ENCODE measurements around the gene ABLIM3.

The ABLIM3 gene

DNA sequence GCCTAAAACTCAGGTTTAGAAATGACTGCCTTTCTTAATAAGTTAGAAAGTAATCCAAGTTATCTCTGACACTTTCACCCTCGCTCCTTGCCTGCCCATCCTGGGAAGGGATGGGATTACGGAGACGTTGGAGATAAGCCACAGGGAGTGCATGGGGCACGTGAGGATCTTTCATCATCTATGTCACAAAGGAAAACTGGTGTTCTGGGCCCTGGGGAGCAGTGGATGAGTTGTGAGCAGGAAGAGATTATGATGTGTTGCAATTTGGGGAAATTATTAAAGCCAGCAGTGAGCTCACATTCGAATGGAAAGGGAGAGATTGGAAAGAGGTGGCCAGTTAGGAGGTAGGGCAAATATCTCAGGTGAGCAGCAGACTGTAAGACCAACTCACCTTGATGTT lies 143.2 kb downstream of the ABLIM3 start:
- no peak for DNase-seq

DNA sequence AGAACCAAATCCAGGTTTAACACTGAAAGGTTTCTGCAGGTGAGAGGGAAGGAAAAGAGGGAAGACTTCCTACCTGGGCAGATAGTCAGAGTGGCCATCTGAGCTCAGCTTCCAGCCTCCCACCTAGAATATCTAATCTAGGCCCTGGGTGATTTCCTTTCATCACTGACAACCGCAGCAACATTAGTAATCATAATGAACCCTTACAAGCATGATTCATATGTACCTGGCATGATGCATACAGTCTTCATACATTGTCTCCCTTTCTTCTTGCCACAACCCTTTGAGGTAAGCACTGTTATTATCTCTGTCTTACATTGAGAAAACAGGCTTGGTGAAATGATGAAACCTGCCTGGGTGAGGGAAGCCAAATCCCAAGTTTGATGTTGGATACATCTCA lies 143.9 kb downstream of the ABLIM3 start:
- DNase-seq: no peak

DNA sequence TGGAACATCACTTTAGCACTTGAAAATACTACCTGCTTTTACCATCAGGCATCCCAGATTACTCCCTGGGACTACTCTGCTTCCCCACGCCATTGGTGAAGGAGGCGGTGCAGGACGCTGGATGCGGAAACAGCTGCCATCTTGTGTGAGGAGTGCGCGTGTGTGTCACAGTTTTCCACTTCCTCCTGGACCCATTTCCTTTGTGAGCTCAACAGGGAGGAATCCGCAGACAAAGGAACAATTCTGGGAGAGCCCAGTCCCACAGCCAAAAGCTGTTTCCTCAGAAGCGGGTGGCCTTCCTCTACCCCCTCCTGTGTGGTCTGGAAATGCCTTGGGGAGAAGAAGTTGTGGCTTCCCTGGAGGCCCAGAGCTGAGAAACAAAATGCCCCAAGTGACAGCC lies 147.1 kb downstream of the ABLIM3 start:
- no peak for DNase-seq

DNA sequence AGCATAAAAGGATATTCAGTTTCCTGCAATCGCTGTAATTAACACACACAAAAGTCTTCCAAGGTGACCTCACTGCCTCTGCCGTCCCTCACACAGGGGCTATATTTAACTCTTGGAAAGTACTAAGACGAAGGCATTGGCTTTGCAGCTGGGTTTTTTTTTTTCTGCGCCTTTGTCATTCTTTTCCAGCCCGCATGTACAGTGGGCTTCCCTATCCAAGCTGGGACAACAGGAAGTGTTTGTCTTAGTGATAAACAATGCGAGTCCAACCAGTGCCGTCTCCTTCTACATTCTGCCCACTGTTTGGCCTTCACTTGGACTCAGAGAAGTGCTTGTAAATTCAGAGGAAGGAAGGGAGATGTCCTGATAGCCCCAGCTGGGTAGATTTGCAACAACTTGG lies 148.0 kb downstream of the ABLIM3 start:
- DNase-seq: no peak

DNA sequence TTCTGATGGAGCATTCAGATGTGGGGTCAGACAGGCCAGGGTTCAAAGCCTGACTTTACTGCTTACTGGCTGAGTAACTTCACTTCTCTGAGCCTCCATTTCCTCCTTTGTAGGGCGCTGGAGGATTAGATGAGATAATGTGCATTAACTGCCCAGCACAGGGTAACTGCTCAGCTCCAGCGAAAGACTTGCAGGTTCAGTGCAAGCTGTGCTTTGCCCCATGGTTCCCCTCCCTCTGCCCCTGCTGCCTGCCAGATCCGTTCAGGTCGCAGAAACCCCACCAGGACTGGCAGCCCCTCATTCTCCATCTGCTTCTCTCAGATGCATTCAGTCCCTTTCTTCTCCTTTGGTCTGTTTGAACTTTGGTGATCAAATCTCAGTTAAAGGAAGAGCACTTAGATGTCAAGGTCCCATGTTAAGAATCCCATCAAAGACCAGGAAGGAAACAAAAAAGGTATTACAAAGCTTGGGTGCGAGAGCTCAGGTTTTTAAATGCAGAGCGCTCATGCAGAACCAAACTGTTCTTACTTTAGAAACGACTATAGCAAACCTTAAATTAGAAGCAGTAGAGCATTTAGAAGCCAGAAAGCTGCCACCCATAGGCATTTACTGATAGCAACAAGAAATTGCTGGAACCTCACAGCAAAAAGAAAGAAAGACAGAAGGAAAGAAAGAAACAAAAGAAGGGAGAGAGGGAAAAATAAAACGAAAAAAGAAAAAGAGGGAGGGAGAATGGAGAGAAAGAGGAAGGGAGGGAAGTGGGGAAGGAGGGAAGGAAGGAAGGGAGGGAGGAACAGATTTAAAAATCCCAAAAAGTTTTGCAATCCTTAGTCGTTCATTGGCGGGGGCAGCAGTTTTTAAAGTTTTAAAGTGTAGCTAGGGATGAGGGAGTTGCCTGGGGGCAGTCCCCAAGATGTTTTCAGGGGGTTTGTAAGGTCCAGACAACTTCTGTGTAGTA lies 153.9 kb downstream of the ABLIM3 start:
- no peak for DNase-seq

DNA sequence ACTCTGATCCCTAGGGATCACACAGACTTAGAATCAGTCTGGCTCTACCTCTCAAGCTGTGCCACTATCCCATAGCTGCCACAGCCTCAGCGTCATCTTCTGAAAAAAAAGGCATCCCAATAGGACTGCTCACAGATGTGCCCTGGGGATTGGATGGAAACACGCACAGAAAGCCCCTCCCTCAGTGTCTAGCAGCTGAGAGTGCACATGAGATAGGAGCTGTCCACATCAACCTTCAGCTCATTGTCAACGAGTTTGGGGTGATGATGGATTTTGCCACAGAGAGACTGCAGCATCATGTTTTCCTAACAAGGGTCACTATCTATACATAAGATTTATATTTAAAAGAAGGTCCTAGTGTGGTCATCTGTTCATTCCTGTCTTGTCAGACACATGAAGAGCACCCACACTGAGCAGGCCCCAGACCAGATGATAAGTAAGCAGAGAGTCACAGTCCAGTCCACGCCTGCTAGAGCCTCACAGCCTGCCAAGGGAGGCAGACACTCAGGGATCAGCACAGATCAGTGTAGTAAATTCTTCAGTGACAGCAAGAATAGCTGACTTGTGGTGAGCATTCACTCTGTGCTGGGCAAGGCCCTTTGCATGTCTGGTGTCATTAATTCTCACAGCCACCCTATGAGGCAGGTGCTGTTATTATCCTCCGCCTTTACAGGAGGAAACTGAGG lies 156.2 kb downstream of the ABLIM3 start:
- no peak for DNase-seq

DNA sequence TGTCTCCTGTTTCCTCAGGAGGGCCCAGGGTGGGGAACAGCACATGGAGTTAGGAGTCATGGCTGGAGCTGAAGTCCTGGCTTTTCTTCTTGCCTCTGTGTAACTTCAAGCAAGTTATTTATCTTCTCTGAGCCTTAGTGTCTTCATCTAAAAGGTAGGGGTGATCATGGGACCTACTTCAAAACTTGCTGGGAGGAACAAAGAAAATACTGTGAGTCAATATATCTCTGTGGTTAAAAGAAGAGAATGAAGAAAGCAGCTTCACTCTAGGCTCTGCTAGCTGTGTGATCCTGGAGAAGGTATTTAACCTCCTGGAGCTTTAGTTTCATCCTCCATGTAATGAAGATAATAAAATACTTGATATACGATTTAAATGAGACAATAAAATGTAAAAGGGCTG lies 156.9 kb downstream of the ABLIM3 start:
- no peak for DNase-seq

DNA sequence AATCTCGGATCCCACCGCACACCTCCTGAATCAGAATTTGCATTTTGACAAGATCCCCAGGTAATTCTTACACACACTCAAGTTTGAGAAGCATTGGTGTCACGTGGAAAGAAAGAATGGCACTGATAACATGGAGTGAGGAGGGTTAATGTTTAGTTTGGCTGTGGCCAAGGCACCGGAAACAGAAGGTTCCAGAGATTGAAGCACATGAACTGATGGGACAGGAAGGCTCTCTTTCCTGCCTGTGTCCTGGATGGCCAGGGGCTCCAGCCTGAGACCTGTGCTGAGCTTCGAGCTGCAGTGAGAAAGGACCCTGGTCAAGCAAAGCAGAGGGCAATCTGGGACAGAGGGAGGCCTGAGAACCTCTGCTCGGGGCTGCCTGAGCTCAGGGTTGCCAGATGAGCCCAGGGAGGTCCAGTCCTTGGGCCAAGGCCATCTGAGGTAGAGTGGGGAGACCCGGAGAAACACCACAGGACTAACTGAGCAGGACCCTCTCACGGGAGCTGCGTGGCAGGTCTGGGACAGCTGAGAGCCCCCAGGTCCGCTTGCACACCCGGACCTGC lies 157.6 kb downstream of the ABLIM3 start:
- no peak for DNase-seq

DNA sequence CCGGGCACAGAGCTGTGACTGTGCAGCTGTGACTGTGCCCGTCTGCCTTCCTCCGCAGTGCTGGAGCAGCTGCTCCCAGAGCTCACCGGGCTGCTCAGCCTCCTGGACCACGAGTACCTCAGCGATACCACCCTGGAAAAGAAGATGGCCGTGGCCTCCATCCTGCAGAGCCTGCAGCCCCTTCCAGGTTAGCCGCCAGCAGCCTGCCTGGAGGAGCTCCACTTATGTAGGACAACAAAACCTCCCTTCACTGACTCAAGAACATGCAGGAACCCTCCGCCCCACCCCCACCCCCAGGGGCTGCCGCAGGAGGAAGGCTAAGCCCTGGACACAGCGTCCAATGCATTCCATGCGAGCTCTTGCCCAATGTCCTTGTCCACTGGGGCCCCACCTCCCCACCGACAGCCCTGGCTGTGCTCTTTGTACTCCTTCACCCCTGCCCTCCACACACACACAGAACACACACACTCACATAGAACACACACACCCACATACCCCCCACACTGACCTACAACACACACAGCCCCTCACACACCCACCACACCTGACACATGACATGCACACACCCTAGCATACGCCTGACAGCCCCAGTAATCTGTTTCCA lies 158.3 kb downstream of the ABLIM3 start:
- DNase-seq: no peak

DNA sequence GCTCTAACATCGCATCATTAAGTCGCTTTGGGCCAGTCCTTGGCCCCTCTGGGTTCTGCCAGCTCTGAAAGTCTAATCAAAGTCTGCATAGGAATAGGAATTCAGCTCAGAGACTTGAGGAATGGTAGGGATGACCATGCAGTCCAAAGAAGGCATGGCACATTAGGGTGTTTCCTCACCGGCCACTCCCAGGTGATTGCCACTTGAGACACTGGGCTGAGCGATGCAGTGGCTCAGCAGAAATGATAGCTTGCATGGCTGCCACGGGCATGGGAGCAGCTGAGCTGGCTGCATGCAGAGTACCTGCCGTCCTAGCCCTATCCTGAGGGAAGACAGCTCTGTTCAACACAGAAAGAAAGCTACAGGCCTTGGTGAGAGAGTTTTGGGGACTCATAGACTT lies 159.1 kb downstream of the ABLIM3 start:
- no peak for DNase-seq

DNA sequence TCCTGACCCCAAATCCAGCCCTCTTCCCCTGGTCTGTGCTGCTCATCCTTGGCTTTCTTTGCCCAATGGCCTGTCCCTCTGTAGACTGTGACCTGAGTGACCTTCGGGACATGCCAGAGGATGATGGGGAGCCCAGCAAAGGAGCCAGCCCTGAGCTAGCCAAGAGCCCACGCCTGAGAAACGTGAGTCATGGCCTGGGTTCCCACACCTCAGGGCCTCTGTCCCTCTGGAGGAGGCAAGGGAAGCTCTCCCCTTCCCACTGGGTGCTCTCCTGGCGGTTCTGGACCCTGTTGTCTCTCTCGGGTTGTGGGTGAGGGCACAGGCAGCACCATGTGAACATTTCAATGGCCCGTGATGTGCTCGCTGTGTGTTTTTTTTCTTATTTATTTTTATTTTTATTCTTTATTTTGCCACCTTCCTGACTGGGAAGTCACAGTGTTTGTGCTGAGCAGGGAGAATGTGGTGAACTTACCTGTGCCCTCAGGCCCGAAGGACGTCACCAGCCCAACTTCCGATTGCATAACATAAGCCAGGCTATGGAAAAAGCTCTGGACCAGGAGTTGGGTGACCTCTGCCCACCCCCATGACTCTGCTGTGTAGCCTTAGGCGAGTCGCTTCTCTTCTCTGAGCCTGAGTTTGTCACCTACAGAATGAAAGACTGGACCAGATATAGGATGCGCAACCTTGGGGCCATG lies 159.9 kb downstream of the ABLIM3 start:
- DNase-seq: no peak

DNA sequence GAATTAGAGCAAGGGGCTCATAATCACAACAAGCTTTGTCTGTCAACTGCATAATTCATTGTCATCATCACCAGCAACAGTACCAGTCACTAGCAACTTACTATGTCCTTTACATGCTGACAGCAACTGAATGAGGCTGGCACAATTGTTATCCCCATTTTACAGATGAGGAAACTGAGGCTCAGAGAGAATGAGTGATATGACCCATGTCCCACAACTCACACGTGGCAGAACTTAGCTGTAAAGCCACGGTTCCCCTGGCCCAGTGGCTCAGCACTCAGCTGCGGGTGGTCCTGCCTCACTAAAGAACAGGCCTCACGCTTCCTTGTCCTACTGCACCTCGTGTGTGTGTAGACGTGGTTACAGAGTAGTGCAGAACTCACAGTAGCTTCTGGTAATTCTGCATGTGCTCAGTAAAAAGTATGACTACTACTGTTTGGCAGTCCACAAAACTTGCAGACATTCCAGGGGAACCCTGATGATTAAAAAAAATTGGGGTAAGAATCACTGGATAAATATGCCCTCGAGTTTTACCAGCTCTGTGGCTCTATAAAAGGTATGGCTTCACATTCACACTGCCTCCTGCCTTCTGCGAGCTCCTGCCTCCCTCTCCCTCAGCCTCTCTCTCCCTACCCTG lies 160.6 kb downstream of the ABLIM3 start:
- no peak for DNase-seq

DNA sequence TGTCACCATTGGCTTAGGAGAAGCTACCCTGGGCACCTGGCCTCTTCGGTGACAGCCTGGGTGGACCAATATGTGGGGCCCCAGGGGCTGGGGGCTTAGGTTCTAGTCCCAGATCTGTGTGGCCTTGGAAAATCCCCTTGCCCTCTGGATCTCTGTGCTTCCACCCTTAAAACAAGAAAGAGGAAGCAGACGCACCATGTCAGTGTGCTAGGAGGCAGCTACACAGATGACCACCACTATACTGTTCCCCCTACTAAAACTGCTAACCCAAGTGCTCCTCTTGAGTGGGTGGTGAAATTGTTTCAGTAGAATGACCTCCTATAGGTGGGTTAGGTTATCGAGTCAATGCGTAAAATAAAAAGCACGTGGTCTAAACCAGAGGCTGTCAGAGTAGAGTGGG lies 161.3 kb downstream of the ABLIM3 start:
- no peak for DNase-seq

DNA sequence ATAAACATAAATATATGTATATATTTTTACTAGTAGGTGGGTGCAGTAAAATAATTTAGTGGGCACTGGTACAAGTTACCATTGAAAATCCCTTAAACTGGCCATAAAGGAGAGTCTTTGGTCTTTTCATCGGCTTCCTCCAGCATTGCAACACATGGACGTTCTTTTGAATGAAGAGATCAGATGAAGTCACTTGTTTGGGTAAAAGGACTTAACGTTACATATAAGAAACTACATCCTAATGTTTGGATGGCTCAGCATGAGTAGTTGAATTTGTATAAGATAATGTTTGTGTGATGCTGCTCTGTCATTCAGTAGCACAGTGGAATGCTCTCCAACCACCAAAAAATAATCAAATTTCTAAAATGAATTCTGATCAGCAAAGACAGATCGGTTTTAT lies 161.9 kb downstream of the ABLIM3 start:
- no peak for DNase-seq

DNA sequence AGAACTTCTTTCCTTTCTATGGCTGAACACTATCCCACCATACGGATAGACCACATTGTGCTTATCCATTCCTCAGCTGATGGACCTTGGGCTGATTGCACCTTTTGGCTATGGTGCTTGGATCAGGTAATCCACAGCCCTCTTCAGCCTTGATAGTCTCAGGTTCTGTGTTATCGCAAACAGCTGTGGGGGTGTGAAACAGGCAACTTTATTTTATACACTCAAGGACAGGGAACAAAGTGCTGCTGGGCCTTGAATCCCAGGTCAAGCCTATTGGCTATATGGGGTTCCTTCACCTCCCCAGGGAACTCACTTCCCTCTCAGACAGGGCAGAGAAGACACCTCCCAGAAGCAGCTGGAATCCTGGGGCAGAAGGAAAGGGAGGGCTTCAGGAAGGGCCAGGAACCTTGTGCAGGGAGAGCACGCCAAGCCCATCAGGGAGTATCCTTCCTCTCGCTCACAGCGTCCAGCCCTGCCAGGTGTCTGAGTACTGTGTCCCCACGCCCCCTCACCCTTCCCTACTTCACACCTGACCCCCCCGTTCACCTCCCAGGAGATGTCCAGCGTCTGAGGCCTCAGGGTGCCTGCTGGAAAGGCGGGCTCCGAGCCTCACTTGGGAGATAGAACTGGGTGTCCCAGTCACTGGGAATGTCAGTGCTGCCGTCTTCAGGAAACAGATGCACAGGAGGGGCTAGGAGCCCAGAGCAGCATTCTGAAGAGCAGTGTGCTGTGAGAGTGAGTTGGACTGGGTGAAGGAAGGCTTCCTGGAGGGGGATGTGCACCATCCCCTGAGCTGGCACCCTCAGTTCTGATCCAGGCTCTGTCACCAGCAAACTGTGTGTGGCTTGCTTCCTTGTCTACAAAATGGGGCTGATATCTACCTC lies 163.1 kb downstream of the ABLIM3 start:
- no peak for DNase-seq

DNA sequence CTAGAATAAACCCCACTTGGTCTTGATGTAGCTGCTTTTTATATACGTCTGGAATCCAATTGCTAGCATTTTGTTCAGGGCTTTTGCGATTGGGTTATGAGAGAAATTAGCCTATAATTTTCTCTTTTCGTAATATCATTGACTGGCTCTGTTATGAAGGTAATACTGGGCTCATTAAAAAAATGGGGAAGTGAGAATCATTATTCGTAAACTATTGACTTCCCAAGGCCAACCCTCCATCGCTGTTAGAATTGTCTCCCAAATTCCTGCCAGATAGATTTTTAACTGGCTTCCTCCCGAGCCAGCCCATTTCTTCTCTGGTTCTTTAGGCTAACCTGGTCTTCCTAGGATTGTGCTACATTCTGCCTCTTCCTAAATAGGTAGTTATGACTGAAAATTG lies 168.1 kb downstream of the ABLIM3 start:
- DNase-seq: no peak
